Activated CD8-positive, alpha-beta T cell treated with anti-CD3 and anti-CD28 coated beads, Interleukin-2, amount 10 ng/mL, durations not matched to agents 7 days and 5 days (primary cell): ENCODE data around the gene BBS9. TPM values are rescaled to one million over a fixed set of nuclear protein-coding genes. Genes with fewer than 3 reads are reported as not detected.
"Not testable (repeated sequence)": the region's sequence is repeated elsewhere in the genome, so short reads cannot be mapped to it uniquely, and the experiment has no call there.

Source experiments
- ATAC-seq: fragments of 150-1000 bp; cut with Tn5 transposase; one replicate; pipeline ENCODE4 v1.10.0; 2021; ENCODE audit warnings: moderate library complexity
- CTCF ChIA-PET: fragments of 350-600 bp; sonication (Branson Sonifier 250); formaldehyde crosslinking; loops from one replicate; lab custom pipeline; 2021; ENCODE audit warnings: antibody characterized with exemption; lab: Charles Lee
- POLR2A ChIA-PET: fragments of 350-600 bp; sonication (Branson Sonifier 250); formaldehyde crosslinking; loops from one replicate; lab custom pipeline; 2021; ENCODE audit warnings: antibody characterized with exemption; lab: Charles Lee
- DNase-seq: peaks from one replicate; pipeline ENCODE4 v3.0.0-alpha.2; 2020
- H3K27ac Mint-ChIP-seq: one replicate; pipeline ENCODE4 v1.8.0; 2021; ENCODE audit warnings: mild to moderate bottlenecking, mixed read lengths
- H3K27me3 Mint-ChIP-seq: one replicate; pipeline ENCODE4 v1.8.0; 2021; ENCODE audit warnings: low read depth, mixed read lengths
- H3K36me3 Mint-ChIP-seq: one replicate; pipeline ENCODE4 v1.8.0; 2021; ENCODE audit warnings: low read depth, mixed read lengths
- H3K4me1 Mint-ChIP-seq: one replicate; pipeline ENCODE4 v1.8.0; 2021; ENCODE audit warnings: low read depth, mixed read lengths
- H3K4me3 Mint-ChIP-seq: one replicate; pipeline ENCODE4 v1.8.0; 2021; ENCODE audit warnings: mild to moderate bottlenecking, mixed read lengths
- H3K9me3 Mint-ChIP-seq: one replicate; pipeline ENCODE4 v1.8.0; 2022; ENCODE audit warnings: mixed read lengths; ENCODE audit not compliant: insufficient read depth
- total RNA-seq, 2 experiments: library from RNA; stranded (reverse); gene quantifications; one replicate each; pipeline ENCODE4 v1.2.3, GENCODE V29; 2021

Gene BBS9
- total RNA-seq, 2 experiments from 2014 or later = 7.9 to 11.8 TPM

- Mint-ChIP-seq H3K9me3 (peaks cover 33% of the 10 kb centered on the region), H3K4me3 (no peak overlapping the region), H3K27me3 (no peaks in the 10 kb centered on the region), H3K36me3 (no peaks in the 10 kb centered on the region), H3K4me1 (no peaks in the 10 kb centered on the region), H3K27ac (no peak overlapping the region)
- ChIA-PET CTCF (no interaction called here), POLR2A (no interaction called here)
- DNase-seq (no peak), ATAC-seq (no peak)
These were observed 169.5 kb downstream of the BBS9 start for GRCh38 chr7:33298848-33299247.

GRCh38 chr7:33299425-33299824 lies 170.1 kb downstream of the BBS9 start:
- ATAC-seq (no peak), DNase-seq (no peak)
- Mint-ChIP-seq H3K4me1 (no peaks in the 10 kb centered on the region), H3K36me3 (no peaks in the 10 kb centered on the region), H3K27ac (no peak overlapping the region), H3K4me3 (no peak overlapping the region), H3K9me3 (peaks cover 33% of the 10 kb centered on the region), H3K27me3 (no peaks in the 10 kb centered on the region)
- CTCF ChIA-PET = no interaction called here
- POLR2A ChIA-PET = no interaction called here

DNA sequence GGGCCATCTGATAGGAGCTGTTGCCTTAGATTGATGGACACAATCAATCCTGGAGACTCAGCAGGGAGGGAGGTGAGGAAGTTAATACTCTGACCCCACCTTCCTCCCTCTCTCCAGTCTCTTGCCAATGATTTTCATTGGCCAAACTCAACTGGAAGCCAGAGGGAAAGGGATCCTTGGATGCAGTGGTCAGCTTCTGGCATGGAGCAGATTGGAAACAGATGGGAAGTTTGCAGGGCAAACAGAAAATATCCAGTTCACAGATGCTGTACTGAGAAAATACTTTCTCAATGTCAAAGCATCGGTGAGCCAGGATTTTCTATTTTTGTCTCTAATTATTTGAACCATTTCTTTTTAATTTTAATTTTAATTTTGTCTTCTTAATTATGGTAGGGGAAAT lies 170.8 kb downstream of the BBS9 start:
- Mint-ChIP-seq H3K9me3 (peaks cover 33% of the 10 kb centered on the region), H3K27ac (no peak overlapping the region), H3K36me3 (no peaks in the 10 kb centered on the region), H3K27me3 (no peaks in the 10 kb centered on the region), H3K4me3 (no peak overlapping the region), H3K4me1 (no peaks in the 10 kb centered on the region)
- DNase-seq (no peak), ATAC-seq (no peak)
- ChIA-PET CTCF (no interaction called here), POLR2A (no interaction called here)

- ChIA-PET CTCF (no interaction called here), POLR2A (no interaction called here)
- Mint-ChIP-seq H3K4me1 (no peaks in the 10 kb centered on the region), H3K27ac (no peak overlapping the region), H3K27me3 (no peaks in the 10 kb centered on the region), H3K9me3 (peaks cover 38% of the 10 kb centered on the region), H3K36me3 (no peaks in the 10 kb centered on the region), H3K4me3 (no peak overlapping the region)
- no peak for DNase-seq
- no peak for ATAC-seq
These were observed 171.4 kb downstream of the BBS9 start for GRCh38 chr7:33300742-33301141.

- DNase-seq, H3K27ac Mint-ChIP-seq, H3K4me1 Mint-ChIP-seq, ATAC-seq, H3K27me3 Mint-ChIP-seq, H3K4me3 Mint-ChIP-seq, POLR2A ChIA-PET, CTCF ChIA-PET, H3K36me3 Mint-ChIP-seq: not testable (repeated sequence)
- H3K9me3 Mint-ChIP-seq = peaks cover 41% of the 10 kb centered on the region
These were observed 174.7 kb downstream of the BBS9 start for GRCh38 chr7:33303978-33304557.

GRCh38 chr7:33307205-33307604 lies 177.8 kb downstream of the BBS9 start:
- Mint-ChIP-seq H3K4me3 (no peak overlapping the region), H3K36me3 (no peaks in the 10 kb centered on the region), H3K27me3 (no peaks in the 10 kb centered on the region), H3K4me1 (no peaks in the 10 kb centered on the region), H3K27ac (no peak overlapping the region), H3K9me3 (peaks cover 18% of the 10 kb centered on the region)
- CTCF ChIA-PET = no interaction called here
- POLR2A ChIA-PET = no interaction called here
- DNase-seq (no peak), ATAC-seq (no peak)

DNA sequence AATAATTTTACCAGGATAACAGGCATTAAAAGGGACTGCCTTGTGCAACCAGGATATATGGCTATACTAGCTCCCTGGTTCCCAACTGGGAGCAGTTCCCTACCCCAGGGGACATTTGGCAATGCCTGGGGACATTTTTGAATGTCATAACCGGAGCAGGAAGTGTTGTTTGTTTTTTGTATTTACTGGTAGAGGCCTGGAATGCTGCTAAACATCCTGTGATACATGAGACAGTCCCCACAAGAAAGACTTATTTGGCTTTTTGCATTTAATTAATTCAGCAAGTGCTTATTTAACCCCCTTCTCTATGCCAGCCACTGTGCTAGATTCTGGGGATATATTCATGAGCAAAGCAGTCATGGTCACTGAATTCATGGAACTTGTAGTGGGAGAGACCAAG lies 181.2 kb downstream of the BBS9 start:
- no peak overlapping the region for H3K4me3 Mint-ChIP-seq
- POLR2A ChIA-PET = no interaction called here
- no peak for ATAC-seq
- no peak overlapping the region for H3K27ac Mint-ChIP-seq
- H3K4me1 Mint-ChIP-seq = no peaks in the 10 kb centered on the region
- H3K27me3 Mint-ChIP-seq = no peaks in the 10 kb centered on the region
- no peaks in the 10 kb centered on the region for H3K36me3 Mint-ChIP-seq
- CTCF ChIA-PET = no interaction called here
- DNase-seq = no peak
- H3K9me3 Mint-ChIP-seq = peaks cover 4% of the 10 kb centered on the region

- H3K4me1 Mint-ChIP-seq = no peaks in the 10 kb centered on the region
- ATAC-seq (no peak), DNase-seq (no peak)
- POLR2A ChIA-PET = no interaction called here
- H3K9me3 Mint-ChIP-seq = peaks cover 11% of the 10 kb centered on the region
- no peaks in the 10 kb centered on the region for H3K27me3 Mint-ChIP-seq
- no peak overlapping the region for H3K4me3 Mint-ChIP-seq
- no peaks in the 10 kb centered on the region for H3K36me3 Mint-ChIP-seq
- no peak overlapping the region for H3K27ac Mint-ChIP-seq
- CTCF ChIA-PET = no interaction called here
These were observed 196.6 kb downstream of the BBS9 start for GRCh38 chr7:33325754-33326484.

GRCh38 chr7:33326485-33326848 lies 197.1 kb downstream of the BBS9 start:
- H3K27me3 Mint-ChIP-seq = no peaks in the 10 kb centered on the region
- DNase-seq = no peak
- ATAC-seq = no peak
- H3K36me3 Mint-ChIP-seq = no peaks in the 10 kb centered on the region
- H3K27ac Mint-ChIP-seq = no peak overlapping the region
- POLR2A ChIA-PET = no interaction called here
- peaks cover 11% of the 10 kb centered on the region for H3K9me3 Mint-ChIP-seq
- H3K4me1 Mint-ChIP-seq = no peaks in the 10 kb centered on the region
- CTCF ChIA-PET = no interaction called here
- H3K4me3 Mint-ChIP-seq = no peak overlapping the region

DNA sequence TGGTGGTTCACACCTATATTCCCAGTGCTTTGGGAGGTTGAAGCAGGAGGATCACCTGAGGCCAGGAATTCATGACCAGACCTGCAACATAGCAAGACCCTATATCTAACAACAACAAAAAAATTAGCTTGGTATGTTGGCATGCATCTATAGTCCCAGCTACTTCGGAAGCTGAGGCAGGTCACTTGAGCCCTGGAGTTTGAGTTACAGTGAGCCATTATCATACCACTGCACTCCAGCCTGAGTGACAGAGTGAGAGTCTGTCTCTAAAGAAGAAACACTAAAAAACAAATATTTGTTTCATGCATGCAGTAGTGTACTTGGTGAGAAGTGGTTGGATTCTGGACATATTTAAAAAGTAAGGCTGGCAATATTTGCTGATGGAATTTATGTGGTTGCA lies 198.1 kb downstream of the BBS9 start:
- ChIA-PET POLR2A (no interaction called here), CTCF (no interaction called here)
- DNase-seq = no peak
- no peaks in the 10 kb centered on the region for H3K36me3 Mint-ChIP-seq
- H3K27ac Mint-ChIP-seq = no peak overlapping the region
- H3K9me3 Mint-ChIP-seq = peaks cover 11% of the 10 kb centered on the region
- no peak for ATAC-seq
- no peaks in the 10 kb centered on the region for H3K27me3 Mint-ChIP-seq
- no peak overlapping the region for H3K4me3 Mint-ChIP-seq
- no peaks in the 10 kb centered on the region for H3K4me1 Mint-ChIP-seq

GRCh38 chr7:33334349-33334748 lies 205.0 kb downstream of the BBS9 start:
- no peak for DNase-seq
- CTCF ChIA-PET = interaction anchor here (1.2 kb wide), 1 partner anchor 210 kb away, joined by 3 read pairs; no protein-coding TSS in a partner anchor
- POLR2A ChIA-PET = no interaction called here
- H3K4me1 Mint-ChIP-seq = no peaks in the 10 kb centered on the region
- no peak overlapping the region for H3K4me3 Mint-ChIP-seq
- no peaks in the 10 kb centered on the region for H3K27me3 Mint-ChIP-seq
- no peaks in the 10 kb centered on the region for H3K9me3 Mint-ChIP-seq
- no peaks in the 10 kb centered on the region for H3K36me3 Mint-ChIP-seq
- no peak for ATAC-seq
- H3K27ac Mint-ChIP-seq = no peak overlapping the region

- POLR2A ChIA-PET = no interaction called here
- DNase-seq (no peak), ATAC-seq (no peak)
- no peaks in the 10 kb centered on the region for H3K27me3 Mint-ChIP-seq
- H3K4me3 Mint-ChIP-seq = no peak overlapping the region
- H3K4me1 Mint-ChIP-seq = no peaks in the 10 kb centered on the region
- H3K36me3 Mint-ChIP-seq = no peaks in the 10 kb centered on the region
- H3K27ac Mint-ChIP-seq = no peak overlapping the region
- H3K9me3 Mint-ChIP-seq = no peaks in the 10 kb centered on the region
- CTCF ChIA-PET = no interaction called here
These were observed 207.5 kb downstream of the BBS9 start for GRCh38 chr7:33336820-33337219.
